GM19239 (cell line): ENCODE data around the gene SLC9A7.
"Not testable (repeated sequence)": the region's sequence is repeated elsewhere in the genome, so short reads cannot be mapped to it uniquely, and the experiment has no call there.

ENCODE experiments used
- DNase-seq: peaks from one replicate; pipeline ENCODE4 v3.0.0; 2011; ENCODE audit warnings: low spot score; ENCODE audit not compliant: insufficient read length
- FAIRE-seq: peaks from 2 replicates; lab custom pipeline; 2011; peaks lifted over from hg19 to GRCh38; lab: Jason Lieb, UNC

Gene SLC9A7

GRCh38 chrX:46755671-46756070, 3.2 kb downstream of the SLC9A7 start:
- no peak for FAIRE-seq
- no peak for DNase-seq

- DNase-seq (no peak), FAIRE-seq (peak; percentile 88)
These were observed 4.3 kb downstream of the SLC9A7 start for GRCh38 chrX:46754586-46755061.

- DNase-seq (no peak), FAIRE-seq (no peak)
These were observed 4.9 kb downstream of the SLC9A7 start for GRCh38 chrX:46754036-46754435.

- FAIRE-seq (no peak), DNase-seq (no peak)
These were observed 8.0 kb downstream of the SLC9A7 start for GRCh38 chrX:46750889-46751288.

GRCh38 chrX:46744009-46744408, 14.9 kb downstream of the SLC9A7 start:
- FAIRE-seq (no peak), DNase-seq (no peak)

- FAIRE-seq (no peak), DNase-seq (no peak)
These were observed 15.9 kb downstream of the SLC9A7 start for GRCh38 chrX:46743046-46743445.

- no peak for FAIRE-seq
- no peak for DNase-seq
These were observed 19.2 kb downstream of the SLC9A7 start for GRCh38 chrX:46739736-46740135.

GRCh38 chrX:46737462-46737861, 21.5 kb downstream of the SLC9A7 start:
- FAIRE-seq (no peak), DNase-seq (no peak)

GRCh38 chrX:46737041-46737440, 21.9 kb downstream of the SLC9A7 start:
- DNase-seq, result no peak

GRCh38 chrX:46735622-46736021, 23.3 kb downstream of the SLC9A7 start:
- DNase-seq (no peak), FAIRE-seq (no peak)

More at GRCh38 chrX:46737041-46737440, 21.9 kb downstream of the SLC9A7 start:
- FAIRE-seq, result no peak

GRCh38 chrX:46733226-46733625, 25.7 kb downstream of the SLC9A7 start:
- FAIRE-seq, result peak; percentile 63
- DNase-seq, result no peak

- DNase-seq (no peak), FAIRE-seq (no peak)
These were observed 28.2 kb downstream of the SLC9A7 start for GRCh38 chrX:46730765-46731164.

- DNase-seq (no peak), FAIRE-seq (no peak)
These were observed 31.5 kb downstream of the SLC9A7 start for GRCh38 chrX:46727441-46727840.

GRCh38 chrX:46723569-46723927, 35.4 kb downstream of the SLC9A7 start:
- DNase-seq, result not testable (repeated sequence)
- FAIRE-seq, result peak; percentile 74

GRCh38 chrX:46722742-46723568, 36.0 kb downstream of the SLC9A7 start:
- no peak for DNase-seq
- peak; percentile 91 for FAIRE-seq

- FAIRE-seq (no peak), DNase-seq (no peak)
These were observed 42.1 kb downstream of the SLC9A7 start for GRCh38 chrX:46716796-46717195.

GRCh38 chrX:46715997-46716396, 42.9 kb downstream of the SLC9A7 start:
- FAIRE-seq, result no peak
- no peak for DNase-seq

GRCh38 chrX:46715530-46715929, 43.4 kb downstream of the SLC9A7 start:
- no peak for DNase-seq
- peak; percentile 95 for FAIRE-seq

GRCh38 chrX:46713672-46714490, 45.0 kb downstream of the SLC9A7 start:
- DNase-seq, result no peak
- peak; percentile 93 for FAIRE-seq

- FAIRE-seq, result no peak
- DNase-seq, result no peak
These were observed 46.2 kb downstream of the SLC9A7 start for GRCh38 chrX:46712764-46713163.

- FAIRE-seq, result peak; percentile 96
- no peak for DNase-seq
These were observed 47.8 kb downstream of the SLC9A7 start for GRCh38 chrX:46710927-46711623.
